LNCAP (cell line): ENCODE results near the gene ATXN7L1.

Experiments
- CTCF ChIP-seq: fragments of 450-650 bp; IDR thresholded peaks from 2 replicates; pipeline ENCODE4 v1.5.1; 2017; ENCODE audit warnings: mild to moderate bottlenecking

Gene ATXN7L1

DNA sequence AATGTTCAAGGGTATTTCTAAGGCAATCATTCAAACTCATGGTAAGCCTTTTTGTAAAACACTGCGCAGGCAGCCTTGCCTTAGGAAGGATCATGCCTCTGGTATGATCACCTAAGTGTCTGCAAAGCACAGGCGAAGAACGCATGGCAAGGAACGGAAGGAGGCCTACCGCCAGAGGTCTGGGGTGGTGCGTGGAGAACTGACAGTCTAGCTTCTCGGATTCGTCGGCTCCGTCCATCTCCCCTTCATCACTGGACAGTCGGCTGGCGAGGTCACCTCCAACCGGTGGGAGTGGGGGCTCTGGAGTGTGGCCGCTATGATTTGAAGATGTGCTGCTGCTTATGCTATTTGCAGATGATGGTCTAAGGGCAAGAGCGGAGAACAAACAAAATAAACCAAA is 252.5 kb downstream of the ATXN7L1 start:
- TF ChIP-seq CTCF, result no peak

DNA sequence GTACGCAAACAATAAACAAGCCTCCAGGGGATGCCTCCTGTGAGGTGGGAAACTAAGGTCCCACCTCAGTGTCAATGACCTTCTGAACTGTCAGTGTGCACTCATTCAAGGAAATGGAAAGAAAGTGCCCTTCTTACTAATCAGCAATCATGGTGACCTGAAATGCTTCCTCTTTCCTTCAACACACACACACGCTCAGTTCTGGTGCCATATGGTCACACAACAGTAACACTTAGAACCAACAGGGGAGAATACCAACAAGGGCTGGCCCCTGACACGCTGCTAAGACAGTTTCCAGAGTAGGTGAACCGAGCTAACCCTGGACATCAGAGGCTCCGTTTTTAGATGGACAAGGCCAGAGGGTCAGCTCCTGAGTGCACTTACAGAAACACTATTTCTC is 253.0 kb downstream of the ATXN7L1 start:
- no peak for TF ChIP-seq CTCF

GRCh38 chr7:105622106-105622731 is 254.2 kb downstream of the ATXN7L1 start:
- no peak for TF ChIP-seq CTCF

DNA sequence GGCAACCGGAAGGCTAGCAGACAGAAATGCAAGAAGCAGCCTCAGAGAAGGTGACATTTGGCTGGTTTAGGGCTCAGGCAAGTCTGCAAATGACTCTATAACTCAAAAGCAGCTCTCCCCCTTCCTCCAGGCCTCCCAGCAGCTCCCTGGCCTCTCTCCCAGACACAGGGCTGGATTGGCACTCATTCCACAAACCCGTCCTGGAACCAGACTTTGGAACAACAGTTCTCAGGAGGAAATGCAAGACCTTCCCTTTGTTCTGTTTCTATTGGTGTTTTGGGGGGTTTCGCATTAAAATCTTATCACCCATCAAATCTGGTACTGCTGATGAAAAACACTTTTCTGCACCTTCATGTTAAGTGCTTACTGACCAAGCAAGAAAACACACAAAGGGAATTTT is 254.8 kb downstream of the ATXN7L1 start:
- TF ChIP-seq CTCF, result no peak

GRCh38 chr7:105621176-105621575 is 255.2 kb downstream of the ATXN7L1 start:
- TF ChIP-seq CTCF, result no peak

- TF ChIP-seq CTCF, result no peak
Observed at GRCh38 chr7:105619590-105619989, 256.8 kb downstream of the ATXN7L1 start.

- TF ChIP-seq CTCF, result no peak
Observed at GRCh38 chr7:105618016-105618296, 258.4 kb downstream of the ATXN7L1 start.

DNA sequence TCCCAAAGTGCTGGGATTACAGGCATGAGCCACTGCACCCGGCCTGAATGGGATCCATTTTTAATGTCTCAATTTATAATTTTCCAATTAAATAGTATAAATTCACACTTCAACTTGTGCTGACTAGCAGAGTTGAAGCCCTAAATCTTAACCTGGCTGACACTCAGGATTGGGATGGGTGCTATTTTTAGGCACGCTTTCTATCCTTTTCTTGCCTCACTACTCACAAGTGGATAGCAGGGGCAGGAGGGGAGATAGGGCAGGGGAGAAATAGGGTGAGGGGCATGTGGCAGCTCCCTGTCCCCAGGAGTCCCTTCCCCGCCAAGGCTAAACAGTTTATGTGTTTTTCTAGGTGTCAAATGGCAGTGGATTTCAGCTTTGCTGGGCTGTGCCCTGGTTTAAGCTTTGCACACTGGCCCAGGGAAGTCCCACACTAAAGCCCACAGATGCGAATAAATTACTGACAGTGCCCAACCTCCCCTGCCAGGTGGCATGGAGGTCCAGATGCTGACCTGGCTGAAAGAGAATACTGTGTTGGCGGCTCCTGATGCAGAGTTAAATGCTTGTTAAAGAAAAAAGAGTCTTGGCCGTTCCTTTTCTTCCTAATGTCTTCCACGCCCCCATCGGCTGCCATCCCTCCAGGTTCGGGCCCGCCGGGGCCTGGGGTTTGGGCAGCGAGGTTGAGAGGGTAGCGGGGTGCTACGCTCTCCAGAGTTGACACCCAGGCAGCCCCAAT is 259.0 kb downstream of the ATXN7L1 start:
- no peak for TF ChIP-seq CTCF
